Type B pancreatic cell (in vitro differentiated cells): Measurements from ENCODE around the gene KMO. TPM values are rescaled to one million over a fixed set of nuclear protein-coding genes. Genes with fewer than 3 reads are reported as not detected.

Experiments used
- DNase-seq: peaks from one replicate; pipeline ENCODE4 v3.0.0; 2021; ENCODE audit warnings: mixed read lengths; ENCODE audit not compliant: unreplicated experiment; ENCODE audit errors: extremely low spot score
- H3K27ac Mint-ChIP-seq: 2 replicates; pipeline ENCODE4 v1.8.0; 2021; ENCODE audit warnings: mild to moderate bottlenecking, mixed read lengths
- H3K27me3 Mint-ChIP-seq: 2 replicates; pipeline ENCODE4 v1.8.0; 2021; ENCODE audit warnings: mixed read lengths
- H3K36me3 Mint-ChIP-seq: 2 replicates; pipeline ENCODE4 v1.8.0; 2021; ENCODE audit warnings: mixed read lengths
- H3K4me1 Mint-ChIP-seq: one replicate; pipeline ENCODE4 v1.8.0; 2021; ENCODE audit warnings: mixed read lengths; ENCODE audit not compliant: unreplicated experiment
- H3K4me3 Mint-ChIP-seq: 2 replicates; pipeline ENCODE4 v1.8.0; 2021; ENCODE audit warnings: mild to moderate bottlenecking, mixed read lengths
- H3K9me3 Mint-ChIP-seq: 2 replicates; pipeline ENCODE4 v1.8.0; 2021; ENCODE audit warnings: mixed read lengths
- total RNA-seq: library from RNA; stranded (reverse); gene quantifications from 2 replicates; pipeline ENCODE4 v1.2.1, GENCODE V29; 2021; ENCODE audit warnings: low replicate concordance
- TF ChIP-seq, protein P1 (sequence below): fragments of 200-600 bp; sonication (generic); conservative IDR thresholded peaks from 2 replicates; pipeline ENCODE4 v1.5.0; 2021; ENCODE audit warnings: antibody characterized with exemption, mild to moderate bottlenecking

Gene KMO
- total RNA-seq, 1 donor from 2014 or later, result 1.1 TPM

DNA sequence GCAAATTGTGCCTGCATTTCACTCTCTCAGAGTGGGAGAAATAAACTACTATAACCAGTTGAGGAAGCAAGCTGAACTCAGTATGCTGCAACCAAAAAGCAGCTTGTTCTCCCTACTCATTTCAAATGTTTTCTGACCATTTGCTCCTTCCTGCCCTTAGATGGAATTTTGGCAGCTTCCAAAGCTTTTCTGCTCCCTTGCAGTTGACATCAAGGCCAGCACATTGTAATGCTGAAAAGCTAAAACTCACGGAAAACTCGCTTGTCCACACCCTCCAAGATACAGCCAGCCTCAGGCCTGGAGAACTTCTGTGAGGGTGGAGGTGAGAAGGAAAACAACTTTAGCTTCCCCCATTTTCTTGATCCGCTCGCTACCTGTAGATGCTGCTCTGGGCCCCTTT, 113.0 kb downstream of the KMO start:
- TF ChIP-seq, protein P1, sequence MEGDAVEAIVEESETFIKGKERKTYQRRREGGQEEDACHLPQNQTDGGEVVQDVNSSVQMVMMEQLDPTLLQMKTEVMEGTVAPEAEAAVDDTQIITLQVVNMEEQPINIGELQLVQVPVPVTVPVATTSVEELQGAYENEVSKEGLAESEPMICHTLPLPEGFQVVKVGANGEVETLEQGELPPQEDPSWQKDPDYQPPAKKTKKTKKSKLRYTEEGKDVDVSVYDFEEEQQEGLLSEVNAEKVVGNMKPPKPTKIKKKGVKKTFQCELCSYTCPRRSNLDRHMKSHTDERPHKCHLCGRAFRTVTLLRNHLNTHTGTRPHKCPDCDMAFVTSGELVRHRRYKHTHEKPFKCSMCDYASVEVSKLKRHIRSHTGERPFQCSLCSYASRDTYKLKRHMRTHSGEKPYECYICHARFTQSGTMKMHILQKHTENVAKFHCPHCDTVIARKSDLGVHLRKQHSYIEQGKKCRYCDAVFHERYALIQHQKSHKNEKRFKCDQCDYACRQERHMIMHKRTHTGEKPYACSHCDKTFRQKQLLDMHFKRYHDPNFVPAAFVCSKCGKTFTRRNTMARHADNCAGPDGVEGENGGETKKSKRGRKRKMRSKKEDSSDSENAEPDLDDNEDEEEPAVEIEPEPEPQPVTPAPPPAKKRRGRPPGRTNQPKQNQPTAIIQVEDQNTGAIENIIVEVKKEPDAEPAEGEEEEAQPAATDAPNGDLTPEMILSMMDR, result no peak
- Mint-ChIP-seq H3K4me3 (no peak overlapping the region), H3K4me1 (no peaks in the 10 kb centered on the region), H3K36me3 (no peaks in the 10 kb centered on the region), H3K27ac (no peak overlapping the region), H3K9me3 (peaks cover 13% of the 10 kb centered on the region), H3K27me3 (no peaks in the 10 kb centered on the region)
- DNase-seq, result no peak

Other genes with a start within 250 kb of the KMO start
- 2.2 and 2.5 TPM in 2 replicates for gene RGS7, start 175.2 kb upstream of the KMO start, total RNA-seq
- gene FH, start 12.6 kb upstream of the KMO start, total RNA-seq, result 79.9 and 84.0 TPM in 2 replicates
- gene CHML, start 108.0 kb downstream of the KMO start, total RNA-seq, result 15.7 and 24.8 TPM in 2 replicates
- gene OPN3, start 108.0 kb downstream of the KMO start, total RNA-seq, result 13.1 and 25.6 TPM in 2 replicates
- not detected in 2 replicates for gene WDR64, start 119.9 kb downstream of the KMO start, total RNA-seq